Left kidney (tissue), 8 donors: ENCODE results near the gene TAS2R1. TPM values are rescaled to one million over a fixed set of nuclear protein-coding genes. Genes with fewer than 3 reads are reported as not detected.

Experiments
- DNase-seq: peaks from one replicate; pipeline ENCODE4 v3.0.0-alpha.2; 2013
- long read RNA-seq, 8 donors: transcript quantifications; one replicate each; lab custom pipeline, GENCODE V29; 2026
- polyA plus RNA-seq: library from polyadenylated mRNA; unstranded; fragments of 120-200 nt; gene quantifications from one replicate; pipeline ENCODE4 v1.2.1, GENCODE V29; 2013; ENCODE audit not compliant: insufficient read length

The TAS2R1 gene
- polyA plus RNA-seq, result 0.42 TPM
- long read RNA-seq, donor 1, result 0 reads
- long read RNA-seq, donor 2, result 0 reads
- long read RNA-seq, donor 3, partial matches to known transcripts, result 0 of 1 reads
- long read RNA-seq, donor 3, other reads (novel, unspliced or antisense), result 0 of 1 reads
- long read RNA-seq, donor 4, result 0 reads
- long read RNA-seq, donor 5, result 0 reads
- long read RNA-seq, donor 6, result 0 reads
- long read RNA-seq, donor 7, result 0 reads
- long read RNA-seq, donor 8, result 0 reads

DNA sequence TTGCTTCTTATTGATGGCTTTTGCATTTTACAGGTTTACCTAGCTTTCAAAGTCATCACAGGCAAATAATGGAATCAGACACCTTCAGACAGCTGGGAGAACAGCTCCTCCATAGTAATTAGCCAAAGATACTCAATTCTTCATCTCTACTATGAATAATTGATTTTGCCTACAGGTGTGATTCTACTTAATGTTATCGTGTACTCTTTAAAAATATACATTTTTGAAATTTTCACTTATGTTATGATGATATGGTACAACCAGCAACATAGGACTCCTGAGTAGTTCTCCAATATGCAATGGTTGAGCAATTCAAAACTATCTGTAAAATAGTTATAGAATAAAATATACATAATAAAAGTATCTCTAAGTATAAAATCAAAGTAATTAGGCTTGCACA, at the start of gene TAS2R1:
Gene TAS2R1 (minus strand): TSS at position 101 of the 400 bp plus-strand sequence. CDS start 319 bp downstream, outside the sequence.
- DNase-seq, result no peak

- no peak for DNase-seq
Measured at GRCh38 chr5:9670371-9670770, 40.2 kb upstream of the TAS2R1 start.

- DNase-seq, result no peak
Measured at GRCh38 chr5:9667906-9668305, 37.8 kb upstream of the TAS2R1 start.

DNA sequence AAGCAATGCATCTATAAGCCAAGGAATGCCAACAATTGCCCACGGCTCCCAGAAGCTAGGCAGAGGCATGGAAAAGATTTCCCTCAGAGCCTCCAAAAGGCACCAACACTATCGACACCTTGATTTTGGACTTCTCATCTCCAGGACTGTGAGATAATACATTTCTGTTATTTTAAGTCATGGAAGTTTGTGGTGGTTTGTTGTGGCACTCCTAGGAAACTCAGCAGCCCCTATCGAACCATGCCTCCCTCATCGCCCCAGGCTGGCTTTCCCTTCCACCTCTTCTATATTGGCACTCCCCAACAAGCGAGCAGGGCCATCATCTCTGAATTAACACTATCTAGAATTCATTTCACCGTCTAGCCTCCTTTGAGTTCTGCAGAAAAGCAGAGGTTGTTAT, 33.7 kb upstream of the TAS2R1 start:
- DNase-seq, result no peak

DNA sequence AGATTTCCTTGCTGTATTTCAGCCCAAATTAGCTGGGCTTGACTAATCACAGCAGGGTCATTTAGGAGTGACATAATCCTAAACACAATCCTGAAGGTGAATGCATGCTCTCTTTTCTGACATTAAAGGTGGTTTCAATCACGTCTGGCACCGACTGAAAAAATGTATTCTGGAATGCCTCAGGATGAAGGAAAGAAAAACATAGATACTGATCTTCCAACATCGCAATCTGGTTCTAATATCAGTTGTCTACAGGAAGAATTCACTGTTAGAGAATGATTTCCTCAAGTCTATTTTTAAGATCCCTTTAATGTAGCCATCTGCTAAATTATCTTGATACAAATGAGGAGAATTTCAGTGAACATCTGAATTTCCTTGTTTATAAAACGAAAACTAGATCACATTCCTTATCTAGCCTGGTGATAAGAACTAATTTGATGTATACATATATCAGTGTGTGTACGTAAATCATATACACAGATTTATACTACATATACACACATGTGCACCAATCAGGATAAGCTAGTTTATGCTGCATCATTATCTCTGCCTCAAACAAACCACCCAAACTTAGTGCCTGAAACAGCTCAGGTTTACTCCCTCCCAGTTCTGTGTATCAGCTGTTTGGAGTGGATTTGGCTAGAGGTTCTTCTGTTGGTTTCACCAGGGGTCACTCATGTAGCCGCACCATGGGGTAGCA, 31.3 kb upstream of the TAS2R1 start:
- DNase-seq, result no peak

GRCh38 chr5:9658706-9659105, 28.6 kb upstream of the TAS2R1 start:
- DNase-seq, result no peak

DNA sequence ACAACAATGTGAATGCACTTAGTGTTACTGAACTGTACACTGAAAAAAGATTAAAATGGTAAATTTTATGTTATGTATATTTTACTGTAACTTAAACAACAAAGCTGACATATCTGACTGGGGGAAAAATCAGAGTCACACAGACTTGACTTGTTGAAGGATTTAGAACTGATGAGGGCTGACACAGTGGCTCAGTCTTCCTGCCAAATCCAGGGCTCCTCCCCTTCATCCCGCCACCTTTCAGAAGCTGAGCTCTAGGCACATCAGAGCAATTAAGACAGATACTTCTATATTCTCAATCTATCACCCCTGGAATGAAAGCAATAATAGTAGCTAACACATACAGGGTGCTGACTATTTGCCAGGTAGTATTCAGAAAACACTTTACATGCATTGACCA, 27.7 kb upstream of the TAS2R1 start:
- DNase-seq, result no peak

- no peak for DNase-seq
Measured at GRCh38 chr5:9655641-9656040, 25.5 kb upstream of the TAS2R1 start.

- DNase-seq, result no peak
Measured at GRCh38 chr5:9654886-9655285, 24.7 kb upstream of the TAS2R1 start.

- DNase-seq, result no peak
Measured at GRCh38 chr5:9653811-9654210, 23.7 kb upstream of the TAS2R1 start.

DNA sequence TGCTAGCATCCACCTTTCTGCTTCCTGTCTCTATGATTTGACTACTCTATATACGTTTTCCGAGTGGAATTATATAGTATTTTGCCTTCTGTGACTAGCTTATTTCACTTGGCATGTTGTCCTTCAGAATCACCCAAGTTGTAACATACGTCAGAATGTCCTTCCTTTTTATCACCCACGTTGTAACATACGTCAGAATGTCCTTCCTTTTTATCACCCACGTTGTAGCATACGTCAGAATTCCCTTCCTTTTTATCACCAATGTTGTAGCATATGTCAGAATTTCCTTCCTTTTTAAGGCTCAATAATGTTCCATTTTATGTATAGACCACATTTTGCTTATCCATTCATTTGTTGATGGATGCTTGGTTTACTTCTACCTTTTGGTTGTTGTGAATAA, 22.9 kb upstream of the TAS2R1 start:
- DNase-seq, result no peak

- no peak for DNase-seq
Measured at GRCh38 chr5:9652295-9652694, 22.1 kb upstream of the TAS2R1 start.

DNA sequence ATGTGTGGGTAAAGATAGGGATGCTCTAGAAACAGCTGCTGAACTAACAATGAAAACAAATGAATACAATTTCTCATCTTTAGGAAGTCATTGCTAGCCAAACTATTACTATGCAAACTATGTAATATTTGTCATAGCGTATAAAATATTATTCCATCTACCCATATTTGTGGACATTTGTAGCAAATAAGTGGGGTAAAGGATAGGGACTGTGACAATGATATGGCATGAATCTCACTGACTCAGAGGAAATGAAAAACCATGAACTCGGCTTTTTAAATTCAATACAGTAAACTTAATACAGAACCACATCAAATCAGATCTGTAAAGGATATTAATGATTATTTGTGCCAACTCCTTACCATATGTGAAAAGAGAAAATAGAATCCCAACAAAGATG, 16.7 kb upstream of the TAS2R1 start:
- DNase-seq, result no peak

DNA sequence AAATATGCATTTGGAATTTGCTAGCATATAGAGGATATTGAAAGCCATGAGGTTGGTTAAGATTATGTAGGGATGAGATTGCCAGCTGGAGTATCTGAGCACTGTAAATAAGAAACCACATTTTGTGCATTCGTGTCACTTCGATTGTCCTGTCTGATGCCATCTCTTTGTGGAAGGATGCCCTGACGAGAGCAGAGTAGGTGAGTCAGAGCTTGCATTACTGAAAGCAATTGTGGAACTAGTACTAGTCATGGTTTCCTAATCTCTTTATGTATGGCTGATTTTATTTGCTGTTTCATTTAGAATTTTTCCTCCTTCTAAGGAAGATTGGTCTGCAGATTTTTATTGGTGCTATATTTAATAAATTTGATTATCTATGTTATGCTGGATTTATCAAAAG, 14.5 kb upstream of the TAS2R1 start:
- DNase-seq, result no peak

GRCh38 chr5:9642621-9643020, 12.5 kb upstream of the TAS2R1 start:
- DNase-seq, result no peak

GRCh38 chr5:9641806-9642355, 11.7 kb upstream of the TAS2R1 start:
- DNase-seq, result no peak

DNA sequence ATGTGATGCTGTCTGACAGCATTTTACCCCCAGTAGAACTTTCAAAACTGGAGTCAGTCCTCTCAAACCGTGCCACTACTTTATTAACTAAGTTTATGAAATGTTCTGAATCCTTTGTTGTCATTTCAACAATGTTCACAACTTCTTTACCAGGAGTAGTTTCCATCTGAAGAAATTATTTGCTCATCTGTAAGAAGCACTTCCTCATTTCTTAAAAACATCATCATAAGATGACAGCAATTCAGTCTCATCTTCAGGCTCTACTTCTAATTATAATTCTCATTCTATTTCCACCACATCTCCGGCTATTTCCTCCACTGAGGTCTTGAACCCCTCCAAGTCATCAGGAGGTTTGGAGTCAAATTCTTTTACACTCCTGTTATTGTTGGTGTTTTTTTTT, 2.3 kb upstream of the TAS2R1 start:
- no peak for DNase-seq

DNA sequence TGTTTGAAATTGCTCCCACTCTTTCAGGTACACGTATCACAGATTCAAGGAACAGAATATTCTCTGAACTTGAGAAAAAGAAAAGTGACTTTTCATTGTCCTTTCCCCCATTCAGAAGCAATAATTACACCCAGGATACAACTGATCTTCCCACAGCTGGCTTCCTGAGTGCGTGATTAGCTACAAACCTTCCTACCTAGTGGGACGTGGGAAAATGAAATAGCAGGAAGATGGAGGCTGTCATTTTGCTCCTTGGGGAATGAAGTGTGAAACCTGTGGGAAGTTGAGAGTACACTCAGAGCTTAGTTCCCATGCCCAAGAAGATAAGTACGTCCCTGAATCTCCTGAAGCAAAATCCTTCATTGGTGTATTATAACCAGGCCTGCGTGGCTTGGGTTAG, 2.6 kb downstream of the TAS2R1 start:
- DNase-seq, result no peak

DNA sequence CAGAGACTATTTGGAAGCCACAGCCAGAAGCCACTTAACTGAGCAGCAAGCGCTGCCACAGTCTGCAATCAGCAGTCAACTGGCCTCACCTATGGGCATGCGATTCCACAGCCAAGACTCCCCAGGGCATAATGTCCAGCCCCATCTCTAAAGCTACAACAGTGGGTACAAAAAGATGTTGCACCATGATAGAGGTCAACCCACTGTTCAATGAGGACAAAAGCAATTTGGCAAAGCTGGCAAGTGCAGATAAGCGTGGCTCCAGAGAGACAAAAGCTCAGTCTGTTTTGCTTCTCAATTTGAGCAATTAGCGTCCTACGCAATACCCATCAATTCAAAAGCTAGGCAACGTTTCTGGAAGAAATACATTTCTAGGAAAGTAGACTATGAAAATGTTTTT, 3.2 kb downstream of the TAS2R1 start:
- no peak for DNase-seq

GRCh38 chr5:9625731-9626130, 4.4 kb downstream of the TAS2R1 start:
- no peak for DNase-seq

GRCh38 chr5:9625286-9625685, 4.9 kb downstream of the TAS2R1 start:
- DNase-seq, result no peak

- DNase-seq, result no peak
Measured at GRCh38 chr5:9624196-9624947, 5.8 kb downstream of the TAS2R1 start.

GRCh38 chr5:9623661-9624060, 6.5 kb downstream of the TAS2R1 start:
- no peak for DNase-seq
